Mononuclear cell (primary cell): ENCODE results near the gene SLC39A11. TPM values are rescaled to one million over a fixed set of nuclear protein-coding genes. Genes with fewer than 3 reads are reported as not detected.

Experiments
- H3K27me3 ChIP-seq: 2 replicates; pipeline ENCODE4 v1.6.0; 2011; ENCODE audit warnings: low read length, control low read depth; ENCODE audit not compliant: insufficient read depth
- H3K4me1 ChIP-seq: 2 replicates; pipeline ENCODE4 v1.5.1; 2011; ENCODE audit warnings: mild to moderate bottlenecking, low read length, control low read depth; ENCODE audit not compliant: insufficient read depth
- H3K4me3 ChIP-seq: 2 replicates; pipeline ENCODE4 v1.5.1; 2011; ENCODE audit warnings: mild to moderate bottlenecking, low read length, moderate library complexity
- H3K9me3 ChIP-seq: 2 replicates; pipeline ENCODE4 v1.5.1; 2011; ENCODE audit warnings: low read depth, mild to moderate bottlenecking, control low read depth, low read length
- total RNA-seq: library from RNA; depleted of rRNA; stranded (reverse); fragments of >200 nt; gene quantifications from one replicate; pipeline ENCODE4 v1.2.3, GENCODE V29; 2012

The SLC39A11 gene
- total RNA-seq, 1 donor: 14.4 TPM

DNA sequence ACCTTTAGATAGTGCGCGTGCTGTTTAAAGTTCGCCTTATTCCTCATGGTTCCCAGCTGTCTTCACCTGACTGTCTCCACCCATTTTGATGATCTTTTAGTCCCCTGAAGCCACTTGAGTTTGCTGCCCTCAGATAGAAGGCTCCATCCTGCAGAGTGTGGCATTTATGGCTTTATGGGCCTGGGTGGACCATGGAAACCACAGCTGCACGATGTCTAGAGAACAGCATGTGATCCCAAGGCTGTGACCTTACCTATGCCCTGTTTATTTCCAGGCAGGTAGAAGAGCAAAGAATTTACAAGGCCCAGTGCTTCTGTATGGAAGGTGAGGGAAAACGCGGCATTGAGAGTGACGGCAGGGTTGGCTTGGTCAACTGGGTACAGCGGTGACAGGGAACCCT is 356.9 kb downstream of the SLC39A11 start:
- H3K4me3 ChIP-seq: no peak overlapping the region
- H3K27me3 ChIP-seq: no peaks in the 10 kb centered on the region
- H3K4me1 ChIP-seq: no peaks in the 10 kb centered on the region
- H3K9me3 ChIP-seq: no peaks in the 10 kb centered on the region

- no peaks in the 10 kb centered on the region for H3K4me1 ChIP-seq
These were observed 357.4 kb downstream of the SLC39A11 start for GRCh38 chr17:72735048-72735447.

GRCh38 chr17:72734613-72735012 is 357.9 kb downstream of the SLC39A11 start:
- H3K27me3 ChIP-seq: no peaks in the 10 kb centered on the region
- H3K4me1 ChIP-seq: no peaks in the 10 kb centered on the region
- no peaks in the 10 kb centered on the region for H3K9me3 ChIP-seq
- H3K4me3 ChIP-seq: no peak overlapping the region

More at GRCh38 chr17:72735048-72735447, 357.4 kb downstream of the SLC39A11 start:
- no peaks in the 10 kb centered on the region for H3K27me3 ChIP-seq
- no peak overlapping the region for H3K4me3 ChIP-seq
- H3K9me3 ChIP-seq: no peaks in the 10 kb centered on the region

GRCh38 chr17:72733619-72734282 is 358.7 kb downstream of the SLC39A11 start:
- no peaks in the 10 kb centered on the region for H3K4me1 ChIP-seq
- H3K27me3 ChIP-seq: no peaks in the 10 kb centered on the region
- no peak overlapping the region for H3K4me3 ChIP-seq
- H3K9me3 ChIP-seq: no peaks in the 10 kb centered on the region

DNA sequence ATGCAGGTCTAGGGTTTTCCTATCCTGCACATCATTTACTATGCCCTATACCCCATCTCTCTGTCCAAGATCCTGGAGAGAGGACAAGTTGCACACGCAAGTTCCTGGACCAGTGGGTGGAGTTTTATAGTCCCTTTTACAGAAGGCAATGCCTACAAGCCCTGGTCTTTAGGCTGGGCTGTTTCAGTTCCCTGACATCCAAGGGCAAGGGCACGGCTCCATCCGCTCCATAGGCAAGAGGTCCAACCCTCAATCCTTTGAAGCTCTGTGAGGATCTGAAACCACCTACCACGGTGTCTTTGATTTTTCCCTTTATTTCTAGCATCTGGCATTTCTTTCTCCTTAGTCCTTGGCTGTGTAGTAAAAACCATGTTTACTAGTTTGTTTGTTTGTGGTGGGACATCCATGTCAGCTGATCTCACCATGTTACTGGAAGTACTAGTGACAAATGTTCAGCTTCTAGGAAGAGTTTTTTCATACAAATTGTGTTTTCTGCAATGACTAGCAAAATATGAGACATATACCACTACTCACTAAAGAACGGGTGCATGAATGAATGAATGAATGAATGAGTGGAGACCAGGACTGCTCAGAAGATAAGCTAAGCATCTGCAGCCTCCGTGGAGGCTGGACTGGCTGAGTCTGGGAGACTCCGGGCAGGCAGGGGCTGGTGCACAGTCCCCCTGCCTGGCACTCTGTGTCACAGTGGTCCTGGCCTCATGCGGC is 359.4 kb downstream of the SLC39A11 start:
- Histone ChIP-seq H3K27me3 (no peaks in the 10 kb centered on the region), H3K9me3 (no peaks in the 10 kb centered on the region), H3K4me3 (no peak overlapping the region), H3K4me1 (peaks cover under 1% of the 10 kb centered on the region)

DNA sequence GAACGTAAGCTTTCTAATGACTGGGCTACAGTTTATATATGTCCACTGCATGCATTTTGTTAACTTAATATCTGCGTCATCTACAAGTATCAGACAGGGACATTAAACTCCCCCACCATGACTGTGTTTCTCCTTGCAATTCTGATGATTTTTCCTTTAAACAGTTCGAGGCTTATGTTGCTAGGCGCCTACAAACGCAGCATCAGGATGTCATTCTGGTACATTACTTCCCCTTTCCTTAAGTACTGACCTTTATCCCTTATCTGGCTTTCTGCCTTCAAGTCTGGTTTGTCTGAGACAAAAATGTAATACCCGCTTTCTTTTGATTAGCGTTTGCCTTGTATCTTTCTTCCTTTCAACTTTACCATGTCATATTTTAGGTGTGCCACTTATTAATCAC is 362.4 kb downstream of the SLC39A11 start:
- peaks cover 27% of the 10 kb centered on the region for H3K4me1 ChIP-seq
- no peak overlapping the region for H3K4me3 ChIP-seq
- no peaks in the 10 kb centered on the region for H3K27me3 ChIP-seq
- H3K9me3 ChIP-seq: no peaks in the 10 kb centered on the region

- Histone ChIP-seq H3K27me3 (no peaks in the 10 kb centered on the region), H3K4me3 (no peak overlapping the region), H3K9me3 (no peaks in the 10 kb centered on the region), H3K4me1 (peaks cover 27% of the 10 kb centered on the region)
These were observed 365.6 kb downstream of the SLC39A11 start for GRCh38 chr17:72726936-72727335.

DNA sequence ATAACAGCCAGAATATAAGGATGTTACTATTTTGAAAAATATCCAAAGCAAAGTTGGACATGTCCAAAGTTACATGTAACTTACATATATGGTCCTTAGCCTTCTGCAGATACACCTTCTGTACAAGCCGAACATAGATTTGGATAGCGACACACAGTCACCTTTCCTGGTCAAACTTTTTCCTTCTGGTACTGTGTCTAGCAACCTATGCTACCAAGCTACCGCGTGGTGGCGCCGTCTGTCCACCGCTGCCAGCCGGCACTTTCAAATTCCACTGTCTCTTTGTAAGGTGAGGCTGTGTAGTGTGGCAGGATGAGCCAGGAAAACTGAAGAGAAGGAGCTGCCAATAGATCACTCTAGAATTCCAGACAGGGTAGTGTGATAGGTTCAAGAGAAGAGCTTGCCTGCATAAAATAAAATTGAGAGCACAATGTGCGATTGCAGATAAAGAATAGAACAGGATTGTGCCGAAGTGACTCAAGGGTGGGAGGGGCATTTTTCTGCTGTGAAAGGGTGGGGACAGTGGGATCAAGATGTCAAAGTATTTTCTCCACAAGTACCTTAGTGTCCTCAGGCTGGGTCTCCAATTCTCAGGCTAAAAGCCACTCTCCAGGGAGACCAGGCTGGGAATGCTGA is 366.9 kb downstream of the SLC39A11 start:
- peaks cover 29% of the 10 kb centered on the region for H3K4me1 ChIP-seq
- H3K9me3 ChIP-seq: no peaks in the 10 kb centered on the region
- H3K4me3 ChIP-seq: no peak overlapping the region
- H3K27me3 ChIP-seq: no peaks in the 10 kb centered on the region

- Histone ChIP-seq H3K4me1 (peaks cover 42% of the 10 kb centered on the region), H3K27me3 (no peaks in the 10 kb centered on the region), H3K4me3 (no peak overlapping the region), H3K9me3 (no peaks in the 10 kb centered on the region)
These were observed 368.2 kb downstream of the SLC39A11 start for GRCh38 chr17:72724267-72724666.

GRCh38 chr17:72723711-72724110 is 368.8 kb downstream of the SLC39A11 start:
- Histone ChIP-seq H3K27me3 (no peaks in the 10 kb centered on the region), H3K4me1 (peaks cover 47% of the 10 kb centered on the region)

DNA sequence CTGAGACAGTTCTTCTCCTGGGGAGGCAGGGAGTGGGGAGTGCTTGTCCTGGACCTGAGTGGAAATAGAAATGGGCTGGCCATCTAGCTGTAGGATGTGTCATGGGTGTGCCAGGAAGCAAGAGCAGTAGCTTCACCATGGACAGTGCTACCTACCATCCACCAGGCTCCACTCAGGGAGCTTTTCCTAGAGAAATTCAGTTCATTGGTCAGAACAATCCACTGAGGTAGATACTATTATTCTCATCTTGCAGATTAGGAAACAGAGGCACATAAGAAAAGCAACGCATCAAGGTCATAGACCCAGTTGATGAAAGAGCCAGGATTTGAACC is 372.0 kb downstream of the SLC39A11 start:
- H3K27me3 ChIP-seq: no peaks in the 10 kb centered on the region
- H3K9me3 ChIP-seq: no peaks in the 10 kb centered on the region
- H3K4me3 ChIP-seq: no peak overlapping the region
- H3K4me1 ChIP-seq: peaks cover 22% of the 10 kb centered on the region

More at GRCh38 chr17:72723711-72724110, 368.8 kb downstream of the SLC39A11 start:
- H3K4me3 ChIP-seq: no peak overlapping the region
- H3K9me3 ChIP-seq: no peaks in the 10 kb centered on the region

DNA sequence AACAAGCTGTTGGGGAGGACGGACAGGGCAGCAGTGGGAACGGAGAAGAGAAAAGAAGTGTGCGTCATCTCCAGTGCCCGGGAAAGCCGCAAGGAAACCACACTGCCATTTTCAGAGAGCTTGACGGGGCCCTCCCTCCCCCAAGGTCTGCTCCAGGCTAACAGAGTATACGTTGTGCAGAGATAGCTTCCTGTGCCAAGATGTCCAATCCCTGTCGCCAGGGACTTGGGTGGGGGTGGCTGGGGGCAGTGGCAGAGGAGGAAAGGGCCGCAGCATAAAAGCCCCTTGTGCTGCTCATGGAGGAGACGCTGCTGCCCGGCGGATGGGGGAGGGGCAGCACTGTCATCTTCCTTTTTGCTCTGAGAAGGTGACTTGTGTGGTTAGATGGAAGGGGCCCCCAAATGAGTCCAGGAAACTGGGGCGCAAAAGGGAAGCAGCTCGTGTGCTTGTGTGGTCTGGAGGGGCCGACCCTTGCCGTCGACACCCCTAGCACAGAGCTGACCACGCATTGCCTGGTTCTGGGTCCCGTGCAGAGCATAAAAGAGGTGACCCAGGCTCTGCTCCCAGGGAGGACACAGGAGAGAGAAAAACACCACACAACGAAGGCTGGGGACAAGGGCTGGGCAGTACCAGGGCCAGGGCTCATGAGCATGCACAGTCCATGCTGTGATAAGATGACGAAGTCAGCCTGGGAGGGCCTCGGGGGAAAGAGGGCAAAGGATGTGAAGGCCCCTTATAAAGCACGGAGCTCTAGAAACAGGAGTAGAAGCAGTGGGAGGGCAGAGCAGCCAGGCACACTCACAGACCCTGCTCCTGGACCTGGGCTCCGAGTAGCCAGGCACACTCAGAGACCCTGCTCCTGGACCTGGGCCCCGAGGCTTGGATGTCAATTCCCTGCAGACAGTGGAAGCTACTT is 372.7 kb downstream of the SLC39A11 start:
- H3K4me1 ChIP-seq: peaks cover 22% of the 10 kb centered on the region

GRCh38 chr17:72719206-72719577 is 373.3 kb downstream of the SLC39A11 start:
- no peak overlapping the region for H3K4me3 ChIP-seq
- H3K27me3 ChIP-seq: no peaks in the 10 kb centered on the region
- H3K4me1 ChIP-seq: peaks cover 28% of the 10 kb centered on the region
- H3K9me3 ChIP-seq: no peaks in the 10 kb centered on the region

More for the DNA sequence above, 372.7 kb downstream of the SLC39A11 start:
- H3K27me3 ChIP-seq: no peaks in the 10 kb centered on the region
- no peaks in the 10 kb centered on the region for H3K9me3 ChIP-seq
- H3K4me3 ChIP-seq: no peak overlapping the region

DNA sequence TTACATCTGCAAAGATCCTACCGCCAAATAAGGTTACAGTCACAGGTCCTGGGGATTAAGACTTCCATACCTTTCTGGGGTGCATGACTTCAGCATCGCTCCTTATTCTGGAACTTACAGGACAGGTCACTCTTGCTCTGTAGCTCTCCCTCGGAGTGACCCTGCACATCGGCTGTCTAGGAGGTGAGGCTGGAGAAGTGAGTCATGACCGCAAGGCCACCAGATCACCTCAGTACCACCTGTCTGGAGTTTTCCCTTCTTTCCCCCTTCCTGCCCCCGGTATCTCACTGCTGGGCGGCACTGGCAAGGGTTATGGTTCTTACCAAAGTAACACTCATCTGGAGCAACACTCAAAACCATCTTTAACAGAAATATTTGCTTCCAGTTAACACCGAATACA is 374.8 kb downstream of the SLC39A11 start:
- peaks cover 28% of the 10 kb centered on the region for H3K4me1 ChIP-seq

DNA sequence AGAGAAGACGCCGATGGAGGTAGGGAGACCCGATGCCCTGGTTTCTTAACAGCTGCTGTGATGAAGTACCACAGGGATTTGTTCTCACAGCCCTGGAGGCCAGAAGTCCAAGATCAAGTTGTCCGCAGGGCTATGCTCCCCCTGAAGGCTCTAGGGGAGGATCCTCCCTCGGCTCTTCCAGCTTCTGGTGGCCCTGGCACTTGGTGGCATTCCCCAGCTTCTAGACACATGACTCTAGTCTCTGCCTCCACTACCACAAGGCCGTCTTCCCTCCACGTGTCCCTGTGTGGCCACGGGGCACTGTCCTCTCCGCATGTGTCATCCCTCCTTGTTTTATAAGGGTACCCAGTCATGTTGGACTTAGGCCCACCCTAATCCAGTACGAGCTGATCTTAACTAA is 375.2 kb downstream of the SLC39A11 start:
- no peaks in the 10 kb centered on the region for H3K27me3 ChIP-seq
- H3K4me3 ChIP-seq: no peak overlapping the region
- H3K9me3 ChIP-seq: no peaks in the 10 kb centered on the region
- peaks cover 28% of the 10 kb centered on the region for H3K4me1 ChIP-seq

More for the DNA sequence above, 374.8 kb downstream of the SLC39A11 start:
- Histone ChIP-seq H3K9me3 (no peaks in the 10 kb centered on the region), H3K4me3 (no peak overlapping the region), H3K27me3 (no peaks in the 10 kb centered on the region)
